Psoas muscle (tissue), 8 donors: ENCODE data around the gene NOS1AP. TPM values are rescaled to one million over a fixed set of nuclear protein-coding genes. Genes with fewer than 3 reads are reported as not detected.

Experiments used
- ATAC-seq, 4 donors: fragments of 200-7000 bp; cut with Tn5 transposase; one replicate each; pipeline ENCODE4 v1.9.1; 2020; ENCODE audit warnings: moderate library complexity in 3 of 4, mild to moderate bottlenecking in 2 of 4
- DNase-seq, 2 donors: peaks; one replicate each; pipeline ENCODE4 v3.0.0-alpha.2; 2020
- H3K27ac ChIP-seq: fragments of 200-600 bp; one replicate; pipeline ENCODE4 v1.8.0; 2022
- H3K27me3 ChIP-seq, 3 donors: fragments of 200-600 bp in 1 of 3; one replicate each; pipeline versions ENCODE4 v1.6.1 to v1.8.0; 2013 to 2022; ENCODE audit warnings: low read length in 2 of 3, mild to moderate bottlenecking in 2 of 3, moderate library complexity in 1 of 3; ENCODE audit not compliant: insufficient read depth in 3 of 3
- H3K36me3 ChIP-seq, 2 donors: fragments of 200-600 bp in 1 of 2; one replicate each; pipeline versions ENCODE4 v1.6.1 to v1.8.0; 2013 to 2022; ENCODE audit warnings: low read depth in 1 of 2, mild to moderate bottlenecking in 1 of 2, moderate library complexity in 1 of 2; ENCODE audit not compliant: insufficient read depth in 1 of 2
- H3K4me1 ChIP-seq: fragments of 200-600 bp; one replicate; pipeline ENCODE4 v1.8.0; 2022
- H3K4me3 ChIP-seq: fragments of 200-600 bp; one replicate; pipeline ENCODE4 v1.8.0; 2022; ENCODE audit warnings: mild to moderate bottlenecking
- H3K9me3 ChIP-seq: fragments of 200-600 bp; one replicate; pipeline ENCODE4 v1.8.0; 2022
- whole genome bisulfite sequencing, 3 donors: extraction: QIAGEN DNeasy Blood & Tissue Kit; methylation state at CpG; one replicate each; pipeline versions ENCODE4 v1.1.6 to v1.1.7; 2013; 5-methylcytosine and 5-hydroxymethylcytosine counted together
- intact Hi-C, 2 donors: fragments of 100-400 bp; cut with DNase I; formaldehyde crosslinking; loops; one replicate each; pipeline versions ENCODE4 v1.11.0 to v1.14.2; 2022
- polyA plus RNA-seq, 3 donors: library from polyadenylated mRNA; stranded (reverse); fragments of 200-250 nt; gene quantifications; one replicate each; pipeline ENCODE4 v1.2.3, GENCODE V29; 2013
- total RNA-seq, 4 donors: library from RNA; stranded (reverse); fragmentation: NEBNext Ultra II Directional in 2 of 4; extraction: Animal tissue kit (Norgen Biotek cat#: 25700) in 2 of 4; gene quantifications; one replicate each; pipeline versions ENCODE4 v1.2.1 to v1.2.4, GENCODE V29; 2021 to 2023
- TF ChIP-seq, protein P1 (sequence below): fragments of 200-600 bp; IDR thresholded peaks from one replicate; pipeline ENCODE4 v1.8.0; 2022; ENCODE audit warnings: antibody characterized with exemption
- donor health status: healthy with polysubstance abuse.
- donor health status: DM: no; HTN: no; CAD: no; lungs with moderate emphysema.
- donor health status: Bipolar disorder and iron deficiency.
- donor health status: healthy.
- donor health status: DM: yes; HTN: yes; CAD: no.
- donor health status: DM: no; HTN: no; CAD: no.
- donor health status: DM: no; HTN: no; CAD: no.
- donor health status: DM: yes; HTN: yes; CAD: no.

The NOS1AP gene
- total and polyA plus RNA-seq, 7 donors, result 0.10 to 0.76 (median 0.18) TPM

DNA sequence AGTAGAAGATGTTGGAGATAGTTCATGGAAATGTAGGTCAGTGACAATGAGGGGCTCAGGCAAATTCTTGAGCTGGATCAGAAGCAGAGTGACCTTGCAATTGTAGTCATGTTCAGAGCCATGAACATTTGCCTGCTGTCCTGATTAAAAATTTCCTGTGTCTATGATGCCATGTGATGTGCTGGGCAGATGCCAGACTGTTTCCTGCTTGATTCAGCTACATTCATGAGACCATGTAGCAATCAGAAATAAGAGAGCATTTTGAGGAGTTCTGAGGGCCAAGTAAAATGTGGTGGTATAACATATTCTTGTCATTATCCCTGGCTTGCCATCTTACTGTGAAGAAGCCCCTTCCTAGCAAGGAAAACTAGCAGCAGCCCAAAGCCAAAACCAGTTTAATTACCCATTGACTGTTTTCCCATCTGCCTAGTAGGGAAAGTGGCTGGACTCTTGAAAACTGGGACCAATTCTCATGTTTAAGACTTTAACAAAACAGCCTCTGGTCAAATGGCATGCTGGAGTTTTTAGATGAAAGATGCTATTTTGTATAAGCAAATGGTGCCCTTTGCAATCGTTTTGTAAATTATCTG is 118.3 kb downstream of the NOS1AP start:
- TF ChIP-seq, protein P1, sequence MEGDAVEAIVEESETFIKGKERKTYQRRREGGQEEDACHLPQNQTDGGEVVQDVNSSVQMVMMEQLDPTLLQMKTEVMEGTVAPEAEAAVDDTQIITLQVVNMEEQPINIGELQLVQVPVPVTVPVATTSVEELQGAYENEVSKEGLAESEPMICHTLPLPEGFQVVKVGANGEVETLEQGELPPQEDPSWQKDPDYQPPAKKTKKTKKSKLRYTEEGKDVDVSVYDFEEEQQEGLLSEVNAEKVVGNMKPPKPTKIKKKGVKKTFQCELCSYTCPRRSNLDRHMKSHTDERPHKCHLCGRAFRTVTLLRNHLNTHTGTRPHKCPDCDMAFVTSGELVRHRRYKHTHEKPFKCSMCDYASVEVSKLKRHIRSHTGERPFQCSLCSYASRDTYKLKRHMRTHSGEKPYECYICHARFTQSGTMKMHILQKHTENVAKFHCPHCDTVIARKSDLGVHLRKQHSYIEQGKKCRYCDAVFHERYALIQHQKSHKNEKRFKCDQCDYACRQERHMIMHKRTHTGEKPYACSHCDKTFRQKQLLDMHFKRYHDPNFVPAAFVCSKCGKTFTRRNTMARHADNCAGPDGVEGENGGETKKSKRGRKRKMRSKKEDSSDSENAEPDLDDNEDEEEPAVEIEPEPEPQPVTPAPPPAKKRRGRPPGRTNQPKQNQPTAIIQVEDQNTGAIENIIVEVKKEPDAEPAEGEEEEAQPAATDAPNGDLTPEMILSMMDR, result no peak
- Histone ChIP-seq H3K27ac (no peak overlapping the region), H3K4me3 (no peak overlapping the region), H3K9me3 (no peaks in the 10 kb centered on the region), H3K27me3 (no peaks in the 10 kb centered on the region), H3K4me1 (no peaks in the 10 kb centered on the region), H3K36me3 (no peaks in the 10 kb centered on the region)
- intact Hi-C loops, result no loop called here
- WGBS, 3 donors, result 66 to 80% (median 77%) methylated on average over 1 of the region's 1 CpG
- no peak for ATAC-seq
- no peak for DNase-seq

DNA sequence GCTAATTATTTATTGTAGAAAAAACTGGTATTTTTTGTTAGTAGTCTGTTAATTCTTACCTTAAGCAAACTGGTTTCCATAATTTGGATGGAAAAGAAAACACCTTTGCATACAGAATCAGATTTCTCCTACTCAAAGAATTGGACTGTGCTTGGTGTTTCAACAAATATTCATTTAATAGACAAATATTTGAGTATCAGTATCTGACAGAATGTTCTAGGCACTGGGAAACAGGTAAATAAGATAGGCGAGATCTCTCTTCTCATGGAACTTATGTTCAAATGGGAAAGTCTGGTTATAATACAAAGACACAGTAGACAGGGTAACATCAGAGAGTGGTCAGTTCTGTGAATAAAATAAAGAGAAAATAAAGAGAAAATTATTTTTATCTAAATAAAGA is 119.9 kb downstream of the NOS1AP start:
- H3K4me3 ChIP-seq, result no peak overlapping the region
- H3K36me3 ChIP-seq, result no peaks in the 10 kb centered on the region
- H3K27me3 ChIP-seq, result no peaks in the 10 kb centered on the region
- H3K9me3 ChIP-seq, result no peaks in the 10 kb centered on the region
- ATAC-seq, result no peak
- H3K27ac ChIP-seq, result no peak overlapping the region
- DNase-seq, result no peak
- H3K4me1 ChIP-seq, result peaks cover 9% of the 10 kb centered on the region
- TF ChIP-seq, protein P1, result no peak
- WGBS, 3 donors, result 99 to 100% (median 100%) methylated on average over 1 of the region's 1 CpG
- intact Hi-C loops, result no loop called here

DNA sequence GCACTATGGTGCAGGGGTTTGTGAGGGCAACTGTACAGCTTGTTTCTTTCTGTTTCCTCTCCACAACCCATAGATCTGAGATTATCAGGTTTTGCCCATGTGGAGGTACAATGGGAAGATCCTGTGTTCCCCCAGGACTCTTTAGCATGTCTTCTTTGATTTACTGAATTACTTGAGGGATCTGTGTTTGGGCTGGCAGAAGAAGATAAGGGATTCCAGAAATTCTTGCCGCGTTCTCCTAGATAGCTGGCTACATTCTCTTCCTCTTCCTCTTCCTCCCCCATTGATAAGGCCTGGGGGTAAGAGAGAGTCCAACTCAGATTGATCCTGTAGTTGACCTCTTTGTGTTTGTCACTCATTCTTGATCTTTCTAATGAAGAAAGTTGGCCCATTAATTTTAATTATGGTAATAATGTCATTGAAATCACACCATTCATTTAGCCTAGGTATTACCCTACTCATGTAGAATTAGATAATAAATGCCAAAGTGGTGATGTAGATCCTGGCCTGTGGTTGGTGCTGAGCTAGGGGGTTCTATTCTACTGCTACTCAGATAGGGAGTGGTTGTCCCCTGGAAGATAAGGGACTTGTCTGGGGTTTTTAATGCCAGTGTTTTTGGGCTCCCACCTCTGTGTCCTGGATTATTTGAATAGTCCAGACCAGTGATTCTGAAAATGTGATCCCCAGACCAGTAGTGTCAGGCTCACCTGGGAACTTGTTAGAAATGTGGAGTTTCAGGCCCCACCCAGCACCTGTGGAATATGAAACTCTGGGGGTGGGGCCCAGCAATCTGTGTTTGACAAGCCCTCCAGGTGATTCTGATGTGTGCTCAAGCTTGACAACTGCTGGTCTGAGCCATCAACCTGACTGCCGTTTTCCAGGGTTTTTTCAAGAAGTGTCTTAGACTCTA is 122.2 kb downstream of the NOS1AP start:
- 83 to 89% (median 86%) methylated on average over 3 of the region's 3 CpGs for WGBS, 3 donors
- H3K9me3 ChIP-seq, result no peaks in the 10 kb centered on the region

DNA sequence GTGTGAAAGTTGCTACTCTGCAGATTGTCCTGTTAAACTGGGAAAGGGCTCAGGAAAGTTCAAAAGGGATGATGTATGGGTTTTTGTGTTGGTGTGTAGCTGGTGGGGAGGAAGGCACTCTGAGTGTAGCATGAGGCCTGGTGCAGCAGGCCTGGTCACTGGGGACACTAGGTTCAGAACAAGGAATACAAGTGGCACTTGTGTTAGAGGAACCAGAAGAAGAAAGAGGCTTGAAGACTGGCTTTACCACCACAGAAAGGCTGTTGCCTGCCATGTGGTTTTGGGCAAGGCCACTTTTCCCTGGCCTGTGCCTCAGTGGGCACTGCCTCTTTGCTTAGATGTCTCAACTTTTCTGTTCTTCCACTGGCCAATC is 122.8 kb downstream of the NOS1AP start:
- peaks cover 21% of the 10 kb centered on the region for H3K4me1 ChIP-seq
- intact Hi-C loops, result no loop called here
- no peak for DNase-seq
- H3K4me3 ChIP-seq, result no peak overlapping the region
- H3K36me3 ChIP-seq, result no peaks in the 10 kb centered on the region
- no peak for ATAC-seq
- H3K9me3 ChIP-seq, result no peaks in the 10 kb centered on the region
- no peaks in the 10 kb centered on the region for H3K27me3 ChIP-seq
- TF ChIP-seq, protein P1, result no peak
- H3K27ac ChIP-seq, result no peak overlapping the region

More for the DNA sequence above, 122.2 kb downstream of the NOS1AP start:
- no peak for ATAC-seq
- TF ChIP-seq, protein P1, result no peak
- DNase-seq, result no peak
- intact Hi-C loops, result no loop called here
- Histone ChIP-seq H3K36me3 (no peaks in the 10 kb centered on the region), H3K27ac (no peak overlapping the region), H3K27me3 (no peaks in the 10 kb centered on the region), H3K4me3 (no peak overlapping the region), H3K4me1 (peaks cover 19% of the 10 kb centered on the region)
